GM19328 (cell line): Measurements from ENCODE around the gene CATSPER1.
"Not testable (repeated sequence)": the region's sequence is repeated elsewhere in the genome, so short reads cannot be mapped to it uniquely, and the experiment has no call there.

ENCODE experiments used
- ATAC-seq: cut with Tn5 transposase; IDR thresholded peaks from one replicate; pipeline ENCODE4 v1.9.1; 2021; ENCODE audit warnings: mild to moderate bottlenecking, moderate library complexity; ENCODE audit not compliant: unreplicated experiment

The CATSPER1 gene

DNA sequence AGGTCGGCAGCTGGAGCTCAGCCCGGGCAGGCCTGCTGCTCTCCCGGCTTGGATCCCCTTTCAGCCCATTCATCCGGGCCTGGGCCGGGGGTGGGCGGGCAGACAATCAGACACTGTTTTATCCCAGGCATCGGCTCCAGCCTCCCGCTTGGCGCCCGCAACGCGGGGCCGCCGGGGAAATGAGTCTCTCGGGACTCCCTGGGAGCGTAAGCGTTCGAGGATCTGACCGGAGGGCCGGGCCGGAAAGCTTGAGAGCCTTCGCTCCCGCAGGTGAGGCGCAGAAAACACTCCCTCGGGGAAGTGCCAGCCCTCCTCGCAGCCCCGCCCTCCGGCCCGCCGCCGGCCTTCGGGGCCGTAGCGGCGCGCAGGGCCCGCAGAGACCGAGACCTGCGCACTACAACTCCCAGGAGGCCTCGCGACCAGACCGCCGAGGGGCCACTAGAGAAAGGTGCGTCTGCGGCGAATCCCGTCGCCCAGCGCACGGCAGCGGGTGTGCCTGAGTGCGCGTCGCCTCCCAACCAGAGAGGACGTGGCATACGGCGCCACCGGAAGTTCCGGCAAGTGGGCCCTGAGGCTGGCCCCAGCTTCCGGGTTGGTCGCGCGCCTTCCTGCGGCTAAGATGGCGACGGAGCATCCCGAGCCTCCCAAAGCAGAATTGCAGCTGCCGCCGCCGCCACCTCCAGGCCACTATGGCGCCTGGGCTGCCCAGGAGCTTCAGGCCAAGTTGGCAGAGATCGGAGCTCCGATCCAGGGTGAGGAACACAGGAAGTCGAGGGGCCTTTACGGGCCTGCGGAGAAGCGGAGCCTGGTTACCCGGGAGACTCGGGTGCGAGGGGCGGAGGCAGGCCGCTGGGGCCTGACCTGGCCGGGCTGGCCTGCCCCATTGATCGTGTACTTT lies 25.7 kb upstream of the CATSPER1 start, which contains the start of gene SF3B2:
Gene SF3B2 (plus strand): TSS at position 599 of the 898 bp plus-strand sequence. CDS start 21 bp downstream, at position 620.
- ATAC-seq, result peak; percentile 93

DNA sequence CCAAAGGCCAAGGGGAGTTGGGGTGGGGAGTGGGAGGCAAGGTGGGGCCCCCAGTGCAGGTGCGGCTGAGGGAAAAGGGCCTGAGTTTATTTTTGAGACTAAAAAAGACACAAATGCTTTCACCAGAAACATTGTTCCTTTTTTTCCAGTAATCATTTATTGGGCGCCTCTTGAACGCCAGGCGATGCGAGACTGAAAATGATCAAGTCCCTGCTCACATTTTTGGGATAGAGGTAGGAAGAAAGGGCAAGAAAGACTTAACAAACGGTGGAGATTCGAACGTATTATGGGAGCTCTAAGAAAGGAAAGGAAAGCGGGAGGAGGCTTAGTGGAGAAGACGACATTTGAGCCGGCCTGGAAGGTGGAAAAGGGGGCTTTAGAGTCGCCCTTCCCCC lies 25.1 kb upstream of the CATSPER1 start:
- no peak for ATAC-seq

DNA sequence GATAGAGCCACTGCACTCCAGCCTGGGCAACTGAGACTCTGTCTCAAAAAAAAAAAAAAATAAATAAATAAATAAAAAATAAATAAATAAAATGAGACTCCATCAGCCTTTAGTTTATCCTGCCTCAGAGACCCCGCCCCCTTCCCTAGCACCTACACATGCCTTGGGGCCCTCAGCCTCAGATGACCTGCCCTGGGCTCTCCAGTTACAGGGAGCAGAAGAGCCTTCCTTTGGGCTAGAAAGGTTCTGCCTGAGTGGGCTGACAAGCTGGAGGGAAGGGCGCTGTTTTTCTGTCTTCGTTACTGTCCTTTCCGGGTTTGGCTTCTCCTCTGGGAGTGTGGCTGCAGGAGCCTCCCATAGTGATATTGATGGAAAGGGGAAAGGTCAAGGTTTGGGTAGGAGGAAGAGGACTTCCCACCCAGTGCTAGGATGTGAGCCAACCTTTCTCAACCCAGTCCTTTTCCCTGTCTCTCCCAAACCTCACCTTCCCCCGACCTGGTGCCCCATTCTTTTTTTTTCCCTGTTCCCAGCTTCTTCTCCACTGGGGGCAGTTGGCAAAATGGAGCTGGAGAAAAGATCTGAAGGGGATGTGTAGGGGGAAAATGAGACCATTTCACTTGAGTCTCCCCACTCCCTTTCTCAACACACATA lies 24.4 kb upstream of the CATSPER1 start:
- ATAC-seq, result no peak

DNA sequence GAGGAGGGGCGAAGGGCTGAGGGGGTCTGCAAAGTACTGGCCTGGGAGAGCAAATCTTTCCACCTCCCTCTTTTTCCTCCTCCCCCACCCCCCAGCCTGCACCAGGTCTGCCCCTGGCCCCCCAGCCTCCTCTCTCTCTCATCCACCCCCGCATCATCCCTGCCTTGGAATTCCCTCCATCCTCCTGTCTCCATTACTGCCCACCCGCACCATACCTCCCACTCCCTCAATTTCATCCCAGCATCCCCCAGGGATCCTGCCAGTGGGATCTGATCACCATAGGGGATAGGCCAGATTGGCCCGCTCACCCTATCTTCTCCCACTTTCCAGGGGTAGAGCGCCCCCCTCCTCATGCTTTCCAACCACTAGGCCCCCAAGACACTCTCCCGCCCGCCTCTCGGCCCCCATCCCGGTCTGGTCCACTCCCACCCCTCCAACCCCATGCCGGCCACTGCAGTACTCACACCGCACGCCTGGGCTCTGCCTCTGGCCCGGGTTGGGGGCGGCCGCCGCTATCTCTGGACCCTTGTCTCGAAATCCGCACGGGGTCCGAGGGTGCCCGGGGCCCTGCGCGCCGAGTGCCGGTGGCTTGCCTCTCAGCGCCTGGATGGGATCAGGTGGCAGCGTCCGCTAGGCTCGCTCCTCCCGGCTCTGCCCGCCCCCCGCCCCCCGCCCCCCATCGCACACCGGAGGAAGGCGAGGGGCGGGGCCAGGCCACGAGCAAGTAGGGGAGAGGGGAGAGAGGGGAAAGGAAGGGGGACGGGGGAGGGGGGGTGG lies 22.5 kb upstream of the CATSPER1 start, which contains the start of gene GAL3ST3:
Gene GAL3ST3 (minus strand): TSS at position 615 of the 777 bp plus-strand sequence. CDS start 3,746 bp downstream, outside the sequence.
- no peak for ATAC-seq

DNA sequence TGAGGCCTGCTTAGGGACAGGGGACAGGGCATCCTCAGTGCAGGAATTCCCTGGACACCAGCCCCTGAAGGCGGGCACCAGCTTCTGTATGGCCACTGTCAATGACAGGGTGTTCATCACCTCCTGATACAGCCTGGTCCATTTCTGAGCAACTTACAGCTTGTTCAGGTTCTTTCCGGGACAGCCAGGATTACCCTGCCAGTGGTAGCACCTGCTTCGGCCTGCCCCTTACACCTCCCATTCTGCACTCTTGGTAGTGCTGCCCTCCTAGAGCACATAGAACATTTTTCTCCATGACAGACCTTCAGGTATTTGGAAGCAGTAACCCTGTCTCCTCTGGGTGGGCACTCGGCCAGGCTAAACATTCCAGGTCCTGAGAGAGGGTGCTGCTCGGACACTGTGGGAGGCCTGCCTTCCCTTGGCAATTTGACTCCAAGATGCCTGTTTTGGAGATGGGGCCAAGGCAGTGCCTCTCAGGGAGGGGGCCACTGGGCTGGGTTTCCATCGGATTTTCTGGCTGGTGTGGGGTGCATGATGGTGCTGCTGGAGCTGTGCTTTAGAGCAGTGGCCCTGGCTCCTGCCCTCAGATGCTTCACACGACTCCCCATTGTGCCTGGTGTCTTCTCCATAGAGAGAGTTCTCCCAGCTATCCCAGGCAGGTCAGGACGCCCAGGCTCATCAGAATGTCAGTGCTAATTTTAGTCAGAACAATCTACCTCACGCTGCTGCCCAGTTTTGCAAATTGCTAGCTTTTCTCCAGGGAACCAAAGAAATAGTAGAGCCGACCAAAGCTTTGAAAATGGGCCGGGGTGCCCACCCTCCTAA lies 21.5 kb upstream of the CATSPER1 start:
- no peak for ATAC-seq

DNA sequence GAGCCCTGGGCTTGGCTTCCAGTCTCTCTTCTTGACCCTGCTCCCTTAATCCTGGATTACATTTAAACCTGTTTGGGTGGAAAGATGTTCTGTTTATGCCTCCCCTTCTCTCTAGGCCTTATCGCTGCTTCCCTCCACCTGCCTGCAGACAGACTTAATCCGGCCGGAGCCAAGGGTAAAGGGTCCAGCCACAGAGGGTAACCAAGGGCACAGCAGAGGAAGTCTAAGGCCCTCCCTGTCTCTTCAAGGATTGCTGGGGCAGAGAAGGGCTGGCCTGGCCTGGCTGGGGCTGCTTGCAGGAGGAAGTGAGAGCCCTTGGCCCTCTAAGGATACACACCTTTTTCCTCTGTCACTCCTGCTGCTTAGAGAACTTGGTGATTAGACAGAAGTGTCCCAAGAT lies 20.6 kb upstream of the CATSPER1 start:
- ATAC-seq, result no peak

DNA sequence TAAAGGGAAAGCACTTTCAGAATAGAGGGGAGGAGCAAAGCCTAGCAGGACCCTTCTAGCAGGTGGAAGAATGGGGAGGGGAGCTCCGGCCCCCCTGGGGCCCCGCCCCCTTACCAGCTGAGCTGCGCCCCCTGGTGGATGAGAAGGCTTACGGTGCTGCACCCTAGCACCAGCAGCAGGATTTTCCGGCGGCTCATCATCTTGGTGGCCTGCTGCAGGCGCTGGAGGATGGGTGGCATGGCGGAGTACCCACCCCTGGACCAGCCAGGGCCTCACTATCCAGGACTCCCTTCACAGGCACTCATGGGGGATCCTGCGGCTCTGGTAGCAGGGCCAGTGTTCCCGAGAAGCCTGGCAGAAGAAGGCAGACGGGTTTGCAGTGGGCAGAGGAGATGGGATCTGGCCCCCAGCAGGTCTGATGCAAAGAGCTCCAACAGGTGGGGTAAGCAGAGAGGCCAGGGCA lies 18.9 kb upstream of the CATSPER1 start:
- no peak for ATAC-seq

DNA sequence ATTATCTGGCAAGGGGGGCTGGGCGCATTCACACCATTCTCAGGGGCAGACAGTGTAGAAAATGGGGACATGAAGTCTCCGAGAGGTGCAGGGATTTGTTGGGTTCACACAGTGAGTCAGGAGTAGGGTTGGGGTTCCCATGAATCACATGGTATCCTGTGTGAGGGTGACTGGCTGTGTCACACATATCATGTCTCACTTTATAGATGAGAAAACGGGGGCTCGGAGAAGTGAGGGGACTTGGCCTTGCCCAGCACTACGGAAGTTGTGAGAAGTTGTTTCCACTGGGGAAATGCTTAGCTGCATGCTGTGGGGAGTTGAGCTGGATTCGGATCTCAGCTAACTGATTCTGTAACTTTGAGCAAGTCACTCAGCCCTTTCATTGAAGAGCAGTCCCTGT lies 18.5 kb upstream of the CATSPER1 start:
- no peak for ATAC-seq

DNA sequence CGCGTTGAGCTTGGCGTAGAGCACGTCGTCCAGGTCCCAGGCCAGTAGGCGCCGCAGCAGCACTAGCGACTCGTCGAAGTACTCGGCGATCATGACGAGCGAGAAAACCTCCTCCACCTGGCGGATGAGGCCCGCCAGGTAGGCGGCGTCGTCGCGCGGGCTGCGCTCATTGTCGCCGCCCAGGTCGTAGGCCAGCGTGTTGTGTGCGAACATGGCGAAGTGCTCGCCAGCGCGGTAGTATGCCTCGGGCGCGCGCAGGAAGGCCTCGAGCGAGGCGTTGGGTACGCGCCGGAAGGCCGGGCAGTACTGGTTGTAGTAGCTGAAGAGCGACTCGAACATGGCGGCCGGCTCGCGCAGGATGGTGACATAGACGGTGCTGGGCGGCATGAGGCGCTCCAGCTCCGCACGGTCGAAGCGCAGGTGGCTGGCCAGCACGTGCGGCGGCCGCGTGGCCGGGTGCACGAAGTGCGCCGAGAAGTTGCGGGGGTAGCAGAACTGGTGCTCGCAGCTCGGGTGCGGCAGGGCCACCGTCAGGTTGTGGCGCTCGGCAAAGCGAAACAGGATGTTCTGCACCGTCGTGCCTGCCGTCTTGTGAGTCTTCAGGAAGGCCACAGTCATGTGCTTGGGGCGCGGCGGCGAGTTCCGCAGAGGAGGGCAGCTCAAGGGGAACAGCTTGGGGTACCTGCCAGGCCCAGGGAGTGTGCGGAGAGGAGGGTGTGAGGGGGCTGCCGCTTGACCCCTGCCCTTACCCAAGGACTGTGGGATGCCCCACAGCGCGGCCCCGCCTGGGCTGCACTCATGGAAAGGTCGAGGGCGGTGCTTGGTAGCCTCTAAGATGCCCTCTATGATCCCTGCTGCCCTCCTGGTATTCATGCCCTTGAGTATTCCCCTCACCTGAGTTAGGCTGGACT lies 17.0 kb upstream of the CATSPER1 start:
- no peak for ATAC-seq

DNA sequence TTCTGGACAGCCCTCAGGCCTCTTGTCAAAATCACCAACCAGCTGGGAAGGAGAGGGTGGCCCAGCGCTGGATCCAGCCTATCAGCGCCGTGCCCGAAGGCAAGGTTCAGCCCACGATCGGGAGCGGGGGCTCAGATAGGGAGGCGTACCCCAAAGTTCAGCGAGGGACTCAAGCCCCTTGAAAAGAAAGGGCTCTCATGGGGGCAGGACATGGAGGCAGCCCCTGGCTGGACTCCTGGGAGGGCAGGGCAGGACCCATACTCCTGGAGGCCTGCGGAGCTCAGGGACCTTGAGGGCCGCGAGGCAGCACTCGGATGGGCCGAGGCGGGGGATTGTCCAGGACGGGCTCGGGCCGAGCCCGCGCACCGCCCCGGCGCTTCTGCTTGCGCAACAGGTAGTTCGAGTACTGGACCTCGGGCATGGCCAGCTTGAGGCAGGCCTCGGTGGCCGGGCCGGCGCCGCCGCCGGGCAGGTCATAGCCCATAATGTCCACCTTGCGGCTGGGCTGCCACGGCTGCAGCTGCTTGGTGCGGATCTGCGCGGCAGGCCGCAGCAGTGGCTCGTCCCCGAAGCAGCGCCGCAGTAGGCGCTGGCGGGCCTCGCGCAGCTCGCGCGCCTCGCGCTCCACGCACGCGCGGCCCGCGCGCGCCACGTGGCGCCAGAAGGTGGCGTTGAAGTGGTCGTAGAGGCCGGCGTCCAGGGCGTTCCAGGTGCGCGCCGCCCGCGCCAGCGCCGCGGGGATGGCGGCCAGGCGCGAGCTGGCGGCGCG lies 16.1 kb upstream of the CATSPER1 start:
- ATAC-seq, result no peak

DNA sequence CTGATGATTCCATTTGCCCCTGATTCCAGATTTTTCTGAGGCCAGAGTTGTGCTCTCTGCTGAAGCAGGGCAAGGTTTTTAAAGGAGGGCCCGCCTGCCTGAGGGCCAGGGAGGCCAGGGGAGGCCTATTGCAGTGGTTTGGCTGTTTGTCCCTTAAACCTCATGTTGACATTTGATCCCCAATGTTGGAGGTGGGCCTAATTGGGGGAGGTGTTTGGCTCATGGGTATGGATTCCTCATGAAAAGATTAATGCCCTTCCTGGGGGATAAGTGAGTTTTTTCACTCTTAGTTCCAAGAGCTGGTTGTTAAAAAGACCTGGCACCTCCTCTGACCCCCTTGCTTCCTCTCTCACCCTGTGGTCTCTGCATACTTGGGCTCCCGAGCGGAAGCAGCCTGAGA lies 13.5 kb upstream of the CATSPER1 start:
- ATAC-seq, result no peak

DNA sequence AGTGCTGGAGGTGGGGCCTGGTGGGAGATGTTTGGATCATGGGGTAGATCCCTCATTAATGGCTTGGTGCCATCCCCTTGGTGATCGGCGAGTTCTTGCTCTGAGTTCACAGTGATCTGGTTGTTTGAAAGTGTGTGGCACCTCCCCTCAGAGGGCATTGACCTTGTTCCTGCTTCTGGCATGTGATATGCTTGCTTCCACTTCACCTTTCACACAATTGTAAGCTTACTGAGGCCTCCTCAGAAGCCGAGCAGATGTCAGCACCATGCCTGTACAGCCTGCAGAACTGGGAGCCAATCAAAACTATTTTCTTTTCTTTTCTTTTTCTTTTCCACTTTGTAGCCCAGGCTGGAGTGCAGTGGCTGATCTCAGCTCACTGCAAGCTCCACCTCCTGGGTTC lies 11.0 kb upstream of the CATSPER1 start:
- ATAC-seq, result no peak

DNA sequence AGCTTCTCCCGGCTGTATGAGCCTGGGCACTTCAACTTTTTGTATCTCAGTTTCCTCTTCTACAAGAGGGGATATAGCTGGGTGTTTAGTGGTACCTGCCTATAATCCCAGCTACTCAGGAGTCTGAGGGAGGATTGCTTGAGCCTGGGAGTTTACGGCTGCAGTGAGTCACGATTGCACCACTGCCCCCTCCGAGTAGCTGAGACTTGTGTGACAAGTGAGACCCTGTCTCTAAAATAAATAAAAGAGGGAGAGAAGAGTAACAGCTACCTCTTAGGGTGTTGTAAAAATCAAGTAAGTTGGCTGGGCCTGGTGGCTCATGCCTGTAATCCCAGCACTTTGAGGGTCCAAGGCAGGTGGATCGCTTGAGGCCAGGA lies 10.0 kb upstream of the CATSPER1 start:
- no peak for ATAC-seq

DNA sequence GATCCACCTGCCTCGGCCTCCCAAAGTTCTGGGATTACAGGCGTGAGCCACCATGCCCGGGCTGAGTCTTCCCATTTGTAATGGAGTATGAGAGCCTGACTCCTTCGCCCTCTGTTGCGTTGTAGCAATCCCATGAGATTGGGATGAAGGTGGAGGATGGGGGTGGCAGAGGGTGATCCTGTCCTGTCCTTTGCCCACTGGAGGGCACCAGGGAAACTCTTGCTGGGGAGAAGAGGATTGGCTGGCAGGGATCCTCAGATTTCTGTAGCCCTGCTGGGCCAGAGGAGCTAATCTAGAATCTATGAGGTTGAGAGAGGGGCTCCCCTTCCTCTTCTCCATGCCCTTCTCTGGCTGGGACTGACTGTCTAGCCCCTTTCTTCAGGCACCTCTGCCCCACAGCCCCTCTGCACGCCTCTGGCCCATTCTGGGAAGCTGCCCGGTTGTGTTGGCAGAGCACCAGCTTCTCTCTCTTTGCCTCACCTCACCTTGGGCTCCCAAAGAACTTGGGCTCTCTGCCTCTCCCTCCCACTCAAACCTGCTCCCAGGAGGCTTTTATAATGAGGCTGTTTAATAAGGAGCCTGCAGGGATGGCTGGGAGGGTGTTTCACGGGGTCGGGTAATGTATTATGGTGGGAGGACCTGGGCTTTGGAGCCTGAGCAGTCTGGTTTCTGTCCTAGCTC lies 9.5 kb upstream of the CATSPER1 start:
- ATAC-seq, result no peak

DNA sequence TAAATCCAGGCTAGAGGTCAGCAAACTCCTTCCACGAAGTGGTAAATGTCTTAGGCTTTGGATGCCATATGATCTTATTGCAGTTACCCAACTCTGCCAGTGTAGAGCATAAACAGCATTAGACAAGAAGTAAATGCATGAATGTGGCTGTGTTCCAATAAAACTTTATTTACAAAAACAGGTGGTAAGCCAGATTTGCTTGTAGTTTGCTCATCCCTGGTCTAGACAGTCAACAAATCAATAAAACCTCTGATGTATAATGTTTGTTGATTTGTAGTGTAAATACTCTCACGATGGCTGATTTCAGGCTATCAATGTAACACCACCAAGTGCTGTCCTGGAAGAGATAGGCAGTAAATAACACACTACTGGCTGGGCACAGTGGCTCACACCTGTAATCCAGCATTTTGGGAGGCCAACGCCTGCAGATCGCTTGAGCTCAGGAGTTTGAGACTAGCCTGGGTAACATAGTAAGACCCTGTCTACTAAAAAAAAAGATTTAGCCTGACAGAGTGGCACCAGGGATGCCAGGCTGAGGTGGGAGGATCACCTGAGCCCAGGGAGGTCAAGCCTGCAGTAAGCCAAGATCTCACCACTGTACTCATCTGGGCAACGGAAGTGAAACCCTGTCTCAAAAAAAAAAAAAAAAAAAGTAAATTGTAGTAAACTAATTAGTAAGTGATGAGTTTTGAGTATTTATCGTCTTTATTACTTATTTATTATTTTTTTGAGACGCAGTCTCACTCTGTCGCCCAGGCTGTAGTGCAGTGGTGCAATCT lies 6.9 kb upstream of the CATSPER1 start:
- no peak for ATAC-seq

DNA sequence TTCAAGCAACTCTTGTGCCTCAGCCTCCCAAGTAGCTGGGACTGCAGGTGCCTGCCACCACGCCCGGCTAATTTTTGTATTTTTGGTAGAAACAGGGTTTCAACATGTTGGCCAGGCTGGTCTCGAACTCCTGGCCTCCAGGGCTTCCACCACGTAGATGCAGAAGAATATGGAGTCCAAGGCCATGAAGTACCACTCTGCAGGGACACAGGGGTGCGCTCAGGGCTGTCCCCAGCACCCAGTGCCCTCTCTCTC lies 3.2 kb downstream of the CATSPER1 start:
- ATAC-seq, result not testable (repeated sequence)

DNA sequence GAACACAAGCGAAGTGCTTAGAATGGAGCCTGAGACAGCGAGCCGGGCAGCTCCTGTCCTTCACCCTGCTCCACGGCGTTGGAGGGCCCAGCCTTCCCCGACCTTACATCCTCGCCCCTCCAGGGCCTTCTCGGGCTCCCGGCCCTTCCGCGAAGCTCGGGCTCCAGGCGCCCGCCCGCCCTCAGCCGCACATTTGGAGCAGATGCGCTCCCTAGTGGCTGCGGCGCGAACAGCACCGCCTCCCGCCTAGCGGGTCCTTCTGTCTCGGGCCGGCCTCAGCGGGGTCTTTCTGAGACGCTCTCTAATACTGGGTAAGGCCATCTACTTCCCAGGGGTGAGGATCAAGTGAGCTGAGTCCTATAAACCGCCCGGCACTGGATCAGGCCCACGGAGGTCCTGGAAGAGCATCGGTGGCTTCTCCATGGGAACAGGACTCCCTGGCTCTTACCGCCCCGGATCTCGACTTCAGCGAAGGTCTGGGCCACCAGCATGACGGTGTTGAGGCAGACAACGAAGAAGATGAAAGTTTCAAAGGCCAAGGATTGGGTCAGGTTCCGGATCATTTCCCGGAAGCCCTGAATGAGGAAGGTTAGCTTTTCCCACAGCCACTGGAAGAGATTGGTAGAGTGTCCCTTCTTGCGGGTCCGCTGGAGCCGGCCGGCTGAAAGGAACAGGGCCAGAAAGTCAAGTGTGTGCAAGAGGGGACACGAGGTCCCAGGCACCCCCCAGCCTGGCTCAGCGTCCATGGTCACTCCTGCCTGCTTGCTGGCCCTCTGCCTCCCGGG lies 3.7 kb downstream of the CATSPER1 start:
- ATAC-seq, result no peak
